Memory B cell (primary cell): ENCODE results near the gene NCAPG2.

Experiments used
- ATAC-seq: fragments of 150-1000 bp; cut with Tn5 transposase; 2 replicates; pipeline ENCODE4 v1.10.0; 2021; ENCODE audit warnings: low read depth, mild to moderate bottlenecking, moderate library complexity
- DNase-seq, 2 donors: peaks; one replicate each; pipeline ENCODE4 v3.0.0; 2022; ENCODE audit warnings: low spot score in 2 of 2
- H3K27ac Mint-ChIP-seq: one replicate; pipeline ENCODE4 v1.8.0; 2022; ENCODE audit warnings: mild to moderate bottlenecking, moderate library complexity, mixed read lengths
- H3K27me3 Mint-ChIP-seq: one replicate; pipeline ENCODE4 v1.8.0; 2022; ENCODE audit warnings: mixed read lengths
- H3K36me3 Mint-ChIP-seq: one replicate; pipeline ENCODE4 v1.8.0; 2022; ENCODE audit warnings: mild to moderate bottlenecking, mixed read lengths
- H3K4me1 Mint-ChIP-seq: one replicate; pipeline ENCODE4 v1.8.0; 2022; ENCODE audit warnings: mixed read lengths
- H3K4me3 Mint-ChIP-seq: one replicate; pipeline ENCODE4 v1.8.0; 2022; ENCODE audit warnings: mild to moderate bottlenecking, moderate library complexity, mixed read lengths
- H3K9me3 Mint-ChIP-seq: one replicate; pipeline ENCODE4 v1.8.0; 2022; ENCODE audit warnings: mixed read lengths

Gene NCAPG2

DNA sequence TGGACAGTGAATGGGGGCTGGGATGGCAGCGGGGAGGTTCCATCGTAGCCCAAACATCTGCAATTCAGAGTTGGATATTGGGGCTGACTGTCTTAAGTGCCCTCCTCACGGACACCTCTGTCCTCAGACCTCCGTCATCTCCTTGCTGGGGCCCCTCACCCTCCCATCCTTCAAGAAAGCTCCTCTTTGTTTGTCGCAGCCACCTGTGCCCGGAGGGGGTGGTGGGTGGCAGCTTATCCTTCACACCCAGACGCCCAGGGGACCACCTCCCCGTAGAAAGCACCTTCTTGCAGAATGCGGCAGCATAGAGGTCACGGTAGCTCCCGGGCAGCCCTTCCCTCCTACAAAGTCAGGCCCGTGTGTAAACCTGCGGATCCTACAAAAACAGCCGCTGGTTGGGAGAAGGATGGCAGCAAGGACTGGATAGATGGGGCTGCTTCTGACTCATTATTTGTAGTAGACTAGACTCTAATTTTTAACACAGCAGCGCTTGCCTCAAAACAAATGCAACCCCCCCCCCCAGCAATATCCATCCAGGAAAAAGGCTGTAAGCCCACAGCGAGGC, 115.6 kb downstream of the NCAPG2 start:
- H3K9me3 Mint-ChIP-seq = peaks cover 1% of the 10 kb centered on the region

GRCh38 chr7:158588085-158588877, 116.3 kb downstream of the NCAPG2 start:
- Mint-ChIP-seq H3K9me3 (peaks cover 1% of the 10 kb centered on the region), H3K36me3 (peaks cover 4% of the 10 kb centered on the region), H3K27ac (no peak overlapping the region), H3K27me3 (peaks cover 30% of the 10 kb centered on the region), H3K4me3 (peak overlapping the region; percentile 70), H3K4me1 (peaks cover 7% of the 10 kb centered on the region)
- ATAC-seq = no peak
- DNase-seq = no peak

More for the DNA sequence above, 115.6 kb downstream of the NCAPG2 start:
- peak overlapping the region; percentile 70 for H3K4me3 Mint-ChIP-seq
- peaks cover 7% of the 10 kb centered on the region for H3K4me1 Mint-ChIP-seq
- no peak overlapping the region for H3K27ac Mint-ChIP-seq
- peaks cover 4% of the 10 kb centered on the region for H3K36me3 Mint-ChIP-seq
- DNase-seq (no peak), ATAC-seq (no peak)
- peaks cover 23% of the 10 kb centered on the region for H3K27me3 Mint-ChIP-seq

DNA sequence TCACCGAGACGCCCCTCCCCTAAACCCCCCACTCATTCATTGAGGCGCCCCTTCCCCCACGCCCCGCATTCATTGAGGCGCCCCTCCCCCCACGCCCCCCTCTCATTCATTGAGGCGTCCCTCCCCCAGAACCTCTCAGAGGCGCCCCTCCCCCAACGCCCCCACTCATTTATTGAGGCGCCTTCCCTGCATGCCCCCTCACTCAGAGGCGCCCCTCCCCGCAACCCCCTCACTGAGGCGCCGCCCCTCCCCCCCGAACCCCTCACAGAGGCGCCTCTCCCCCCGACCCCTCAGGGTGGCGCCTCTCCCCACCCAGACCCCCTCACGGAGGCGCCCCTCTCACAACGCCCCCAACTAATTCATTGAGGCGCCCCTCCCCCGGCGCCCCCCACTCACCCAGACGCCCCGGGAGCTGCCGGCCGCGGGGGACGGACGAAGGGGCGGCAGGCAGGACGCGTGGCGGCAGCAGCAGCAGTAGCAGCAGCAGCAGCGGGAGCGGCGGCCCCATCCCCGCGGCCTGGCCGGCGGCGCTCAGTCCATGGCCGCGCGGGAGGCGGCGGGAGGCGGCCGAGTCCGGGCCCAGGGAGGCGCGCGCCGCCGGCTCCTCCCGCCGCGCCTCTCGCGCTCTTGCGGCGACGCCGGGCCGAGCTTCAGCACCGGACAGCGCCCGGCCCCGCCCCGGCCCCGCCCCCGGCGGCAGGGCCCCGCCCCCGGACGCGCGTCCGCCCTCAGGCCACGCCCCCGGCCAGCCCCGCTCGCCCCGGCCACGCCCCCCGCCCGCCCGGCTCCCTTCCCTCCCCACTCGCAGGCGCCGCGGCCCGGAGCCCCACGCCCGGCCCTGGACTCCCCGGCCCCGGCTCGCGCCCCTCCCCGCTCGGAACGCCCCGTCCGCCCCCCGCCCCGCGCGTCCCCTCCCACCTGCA, 117.2 kb downstream of the NCAPG2 start, which contains the start of gene PTPRN2:
Gene PTPRN2 (minus strand): TSS at position 662 of the 923 bp plus-strand sequence.
- Mint-ChIP-seq H3K4me1 (peaks cover 7% of the 10 kb centered on the region), H3K27ac (no peak within 1 kb of the TSS), H3K9me3 (peaks cover 1% of the 10 kb centered on the region), H3K36me3 (peaks cover 4% of the 10 kb centered on the region), H3K27me3 (peaks cover 32% of the 10 kb centered on the region), H3K4me3 (peak within 1 kb of the TSS; percentile 70)
- ATAC-seq (peak; percentile 83), DNase-seq (peak; percentile 16 to 20)

DNA sequence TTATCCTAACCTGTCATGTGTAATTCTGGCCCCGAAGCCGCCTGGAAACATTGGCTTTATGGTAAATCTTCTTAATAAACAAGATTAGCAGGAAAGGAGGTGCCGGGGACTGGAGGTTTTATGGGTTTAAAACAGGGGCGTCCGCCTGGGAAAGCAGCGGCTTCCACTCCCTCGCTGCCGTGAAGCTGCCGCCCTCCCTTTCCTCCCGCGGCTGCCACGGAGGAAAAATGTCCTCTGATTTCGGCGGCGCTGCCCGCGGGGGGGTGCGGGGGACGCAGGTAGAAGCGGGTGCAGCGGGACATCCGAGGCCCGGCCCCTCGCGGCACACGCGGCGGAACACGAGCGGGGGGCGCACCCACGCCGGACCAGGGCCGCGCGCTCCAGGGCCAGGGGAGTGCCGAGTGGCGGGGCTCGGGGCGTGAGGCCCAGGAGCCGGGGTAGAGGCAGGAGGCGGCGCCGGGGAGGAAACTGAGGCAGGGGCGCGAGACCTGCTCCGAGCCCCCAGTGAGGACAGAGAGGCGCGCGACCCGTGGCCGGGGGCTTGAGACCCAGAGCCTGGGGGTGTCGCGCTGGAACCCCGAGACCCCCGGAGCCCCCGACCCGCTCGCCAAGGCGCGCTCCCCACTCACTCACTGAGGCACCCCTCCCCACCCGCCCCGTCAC, 118.0 kb downstream of the NCAPG2 start:
- Mint-ChIP-seq H3K9me3 (peaks cover 1% of the 10 kb centered on the region), H3K27ac (no peak overlapping the region), H3K4me1 (peaks cover 9% of the 10 kb centered on the region), H3K27me3 (peaks cover 32% of the 10 kb centered on the region), H3K4me3 (no peak overlapping the region), H3K36me3 (peaks cover 4% of the 10 kb centered on the region)
- DNase-seq = no peak
- no peak for ATAC-seq

GRCh38 chr7:158585721-158586498, 118.7 kb downstream of the NCAPG2 start:
- peaks cover 1% of the 10 kb centered on the region for H3K9me3 Mint-ChIP-seq
- H3K36me3 Mint-ChIP-seq = peaks cover 5% of the 10 kb centered on the region
- peaks cover 12% of the 10 kb centered on the region for H3K4me1 Mint-ChIP-seq
- no peak for ATAC-seq
- DNase-seq = no peak
- no peak overlapping the region for H3K27ac Mint-ChIP-seq
- peaks cover 32% of the 10 kb centered on the region for H3K27me3 Mint-ChIP-seq
- peak overlapping the region; percentile 45 for H3K4me3 Mint-ChIP-seq

GRCh38 chr7:158584407-158584806, 120.2 kb downstream of the NCAPG2 start:
- Mint-ChIP-seq H3K9me3 (peaks cover 3% of the 10 kb centered on the region), H3K4me3 (no peak overlapping the region), H3K4me1 (peaks cover 12% of the 10 kb centered on the region), H3K27me3 (peaks cover 27% of the 10 kb centered on the region), H3K27ac (no peak overlapping the region), H3K36me3 (peaks cover 6% of the 10 kb centered on the region)
- ATAC-seq (no peak), DNase-seq (no peak)

DNA sequence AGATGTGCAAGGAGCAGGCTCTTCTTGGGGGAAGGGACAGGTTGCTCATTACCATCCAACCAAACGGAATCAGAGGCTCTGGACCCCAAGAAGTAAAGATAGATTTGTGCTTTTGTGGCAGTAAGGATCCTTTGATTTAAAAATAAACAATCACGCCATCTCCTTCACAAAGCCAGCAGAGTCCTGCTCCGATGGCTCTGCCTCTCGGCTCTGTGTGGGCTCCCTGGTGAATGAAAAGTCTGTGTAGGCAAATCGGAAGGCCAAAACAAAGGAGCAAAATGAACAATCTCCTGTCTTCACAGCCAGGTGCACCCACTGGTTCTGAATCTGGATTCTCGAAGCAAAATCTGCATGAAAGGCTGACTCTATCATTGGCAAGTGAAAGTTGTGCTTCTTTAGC, 120.8 kb downstream of the NCAPG2 start:
- peaks cover 5% of the 10 kb centered on the region for H3K9me3 Mint-ChIP-seq
- H3K4me3 Mint-ChIP-seq = no peak overlapping the region
- peaks cover 24% of the 10 kb centered on the region for H3K27me3 Mint-ChIP-seq
- peaks cover 6% of the 10 kb centered on the region for H3K36me3 Mint-ChIP-seq
- H3K4me1 Mint-ChIP-seq = peaks cover 12% of the 10 kb centered on the region
- no peak overlapping the region for H3K27ac Mint-ChIP-seq
- ATAC-seq (no peak), DNase-seq (no peak)

DNA sequence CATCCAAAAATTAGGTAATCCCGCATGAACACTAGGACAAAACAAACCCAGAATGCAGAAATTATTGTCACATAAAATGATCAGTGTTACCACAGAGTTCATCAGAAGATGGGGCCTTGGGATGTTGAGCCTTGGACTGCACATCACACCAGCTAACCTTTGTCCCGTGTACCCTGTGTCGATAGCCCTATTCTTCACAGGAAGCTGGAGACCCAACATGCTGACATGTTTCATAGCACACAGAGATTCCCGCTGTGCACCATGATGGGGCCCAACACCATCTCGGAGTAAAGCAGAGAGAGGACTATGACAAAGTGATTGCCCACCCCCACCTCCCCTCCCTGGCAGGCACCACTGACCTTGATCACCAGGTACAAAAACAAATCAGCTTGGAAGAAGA, 121.5 kb downstream of the NCAPG2 start:
- peaks cover 12% of the 10 kb centered on the region for H3K4me1 Mint-ChIP-seq
- H3K27me3 Mint-ChIP-seq = peaks cover 21% of the 10 kb centered on the region
- peaks cover 7% of the 10 kb centered on the region for H3K9me3 Mint-ChIP-seq
- DNase-seq (no peak), ATAC-seq (no peak)
- no peak overlapping the region for H3K4me3 Mint-ChIP-seq
- H3K36me3 Mint-ChIP-seq = peaks cover 6% of the 10 kb centered on the region
- no peak overlapping the region for H3K27ac Mint-ChIP-seq

DNA sequence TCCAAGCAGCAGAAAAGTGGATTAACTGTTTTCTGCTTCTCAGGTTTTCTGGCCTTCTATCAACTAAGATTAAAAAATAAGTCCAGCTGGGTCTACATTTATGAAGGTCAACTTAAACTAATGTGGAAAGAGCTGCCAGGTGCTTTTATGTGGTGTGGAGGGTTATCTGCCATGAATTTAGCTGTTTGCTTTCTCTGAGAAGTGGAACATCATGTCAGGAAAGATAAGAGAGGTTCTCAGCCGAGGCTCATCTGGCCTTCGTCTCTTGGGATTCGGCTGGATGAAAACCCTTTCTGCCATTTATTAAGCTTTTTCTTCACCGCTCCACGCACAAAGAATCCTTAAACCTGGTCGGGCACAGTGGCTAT, 122.5 kb downstream of the NCAPG2 start:
- peaks cover 21% of the 10 kb centered on the region for H3K27me3 Mint-ChIP-seq
- H3K27ac Mint-ChIP-seq = no peak overlapping the region
- peaks cover 7% of the 10 kb centered on the region for H3K9me3 Mint-ChIP-seq
- H3K36me3 Mint-ChIP-seq = peaks cover 6% of the 10 kb centered on the region
- DNase-seq (no peak), ATAC-seq (no peak)
- H3K4me1 Mint-ChIP-seq = peaks cover 12% of the 10 kb centered on the region
- no peak overlapping the region for H3K4me3 Mint-ChIP-seq

DNA sequence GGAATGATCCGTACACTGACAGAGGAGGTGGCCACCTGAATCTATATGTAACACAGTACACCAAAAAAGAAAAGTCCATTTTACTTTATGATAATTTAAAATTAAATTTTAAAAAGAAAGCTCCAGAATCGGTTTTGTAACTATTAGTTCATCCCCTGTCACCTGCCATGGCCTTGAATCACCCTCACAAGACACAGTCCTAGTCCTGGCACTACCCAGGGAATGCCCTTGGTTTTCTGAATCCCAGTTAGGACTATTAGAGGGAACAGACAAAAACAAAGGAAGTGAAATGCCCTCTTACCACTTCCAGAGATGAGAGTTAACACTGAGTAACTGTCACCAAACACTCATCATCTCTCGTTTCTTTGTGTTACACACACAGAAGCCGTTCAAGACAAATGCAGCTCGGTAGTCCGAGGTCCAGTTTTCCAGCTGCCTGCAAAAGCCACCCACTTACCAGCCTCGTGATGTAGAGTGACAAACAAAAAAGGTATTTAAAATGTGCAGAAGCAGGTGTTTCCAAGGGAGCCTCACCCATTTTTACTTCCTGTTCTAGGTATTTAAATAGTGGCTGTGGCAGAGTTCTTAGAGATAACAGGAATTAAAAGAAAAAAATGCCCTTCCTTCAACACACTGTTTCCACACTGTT, 123.0 kb downstream of the NCAPG2 start:
- no peak overlapping the region for H3K4me3 Mint-ChIP-seq
- H3K27me3 Mint-ChIP-seq = peaks cover 21% of the 10 kb centered on the region
- H3K36me3 Mint-ChIP-seq = peaks cover 6% of the 10 kb centered on the region
- peaks cover 7% of the 10 kb centered on the region for H3K9me3 Mint-ChIP-seq
- ATAC-seq (peak; percentile 37), DNase-seq (no peak)
- no peak overlapping the region for H3K27ac Mint-ChIP-seq
- peaks cover 12% of the 10 kb centered on the region for H3K4me1 Mint-ChIP-seq
